ENCODE results near the gene PCSK7. TPM values are rescaled to one million over a fixed set of nuclear protein-coding genes. Genes with fewer than 3 reads are reported as not detected.
A peak's percentile ranks its signal among the peaks of the same experiment; 100 is the strongest.

The PCSK7 gene
- total RNA-seq, 4 donors from 2014 or later: 136 to 244 (median 171) TPM

GRCh38 chr11:117238221-117238620 is 6.3 kb upstream of the PCSK7 start:
- TF ChIP-seq CTCF (IDR thresholded peaks at IDR 0.05) (no peak), POLR2A (IDR thresholded peaks at IDR 0.05) (no peak)
- peaks cover 0 to 41% (median 0%) of the 10 kb centered on the region in 3 donors for H3K36me3 ChIP-seq
- no peak for DNase-seq
- no peak overlapping the region for H3K4me3 ChIP-seq
- H3K27ac ChIP-seq: no peak overlapping the region
- H3K4me1 ChIP-seq: peaks cover 0 to 9% (median 0%) of the 10 kb centered on the region in 4 donors
- H3K9me3 ChIP-seq: no peaks in the 10 kb centered on the region
- H3K27me3 ChIP-seq: no peaks in the 10 kb centered on the region

GRCh38 chr11:117232911-117233409 is 1.1 kb upstream of the PCSK7 start:
- TF ChIP-seq CTCF (IDR thresholded peaks at IDR 0.05) (no peak), POLR2A (IDR thresholded peaks at IDR 0.05) (no peak)
- peak in 1 of 3 donors; percentile 61 for DNase-seq

GRCh38 chr11:117232092-117232878 is 412 bp upstream of the PCSK7 start, which contains the start of gene RNF214:
TSS of gene RNF214 (plus strand) at chr11:117232671. CDS start at chr11:117234273, 1,602 bp downstream.
- H3K4me1 ChIP-seq: peaks cover 0 to 24% (median 11%) of the 10 kb centered on the region in 4 donors
- H3K9me3 ChIP-seq: no peaks in the 10 kb centered on the region
- peak; percentile 72 to 89 (median 88) for DNase-seq
- H3K27me3 ChIP-seq: no peaks in the 10 kb centered on the region
- peak within 1 kb of the TSS; percentile 81 to 98 (median 94) for H3K4me3 ChIP-seq
- H3K27ac ChIP-seq: peak within 1 kb of the TSS; percentile 95 to 99 (median 96)
- TF ChIP-seq CTCF (IDR thresholded peaks at IDR 0.05): peak; percentile 82 to 99 (median 98)
- TF ChIP-seq POLR2A (IDR thresholded peaks at IDR 0.05): peak; percentile 72 to 73
- peaks cover 0 to 30% (median 0%) of the 10 kb centered on the region in 3 donors for H3K36me3 ChIP-seq

More at GRCh38 chr11:117232911-117233409, 1.1 kb upstream of the PCSK7 start:
- Histone ChIP-seq H3K27ac (peak overlapping the region; percentile 95 to 99 (median 96)), H3K9me3 (no peaks in the 10 kb centered on the region), H3K27me3 (no peaks in the 10 kb centered on the region), H3K4me3 (peak overlapping the region; percentile 81 to 98 (median 94)), H3K4me1 (peaks cover 0 to 24% (median 11%) of the 10 kb centered on the region in 4 donors), H3K36me3 (peaks cover 0 to 23% (median 0%) of the 10 kb centered on the region in 3 donors)

GRCh38 chr11:117230999-117231841 is 653 bp downstream of the PCSK7 start:
- peak overlapping the region; percentile 95 to 99 (median 96) for H3K27ac ChIP-seq
- peaks cover 0 to 26% (median 11%) of the 10 kb centered on the region in 4 donors for H3K4me1 ChIP-seq
- peaks cover 0 to 38% (median 0%) of the 10 kb centered on the region in 3 donors for H3K36me3 ChIP-seq
- no peaks in the 10 kb centered on the region for H3K9me3 ChIP-seq
- H3K4me3 ChIP-seq: peak overlapping the region; percentile 81 to 98 (median 94)
- no peak for TF ChIP-seq CTCF (IDR thresholded peaks at IDR 0.05)
- TF ChIP-seq POLR2A (IDR thresholded peaks at IDR 0.05): no peak
- no peaks in the 10 kb centered on the region for H3K27me3 ChIP-seq
- DNase-seq: peak in 1 of 3 donors; percentile 66

GRCh38 chr11:117230286-117230961 is 1.4 kb downstream of the PCSK7 start:
- peaks cover 0 to 41% (median 0%) of the 10 kb centered on the region in 3 donors for H3K36me3 ChIP-seq
- no peak for DNase-seq
- TF ChIP-seq CTCF (IDR thresholded peaks at IDR 0.05) (no peak), POLR2A (IDR thresholded peaks at IDR 0.05) (no peak)
- no peaks in the 10 kb centered on the region for H3K27me3 ChIP-seq
- peaks cover 0 to 34% (median 11%) of the 10 kb centered on the region in 4 donors for H3K4me1 ChIP-seq
- peak overlapping the region; percentile 81 to 98 (median 94) for H3K4me3 ChIP-seq
- no peaks in the 10 kb centered on the region for H3K9me3 ChIP-seq
- peak overlapping the region; percentile 95 to 99 (median 96) for H3K27ac ChIP-seq
